Raji (cell line): ENCODE data around the gene PFKFB4.

Experiments
- POLR2A ChIP-seq: IDR thresholded peaks from 2 replicates; pipeline ENCODE4 v1.6.1; 2011; ENCODE audit warnings: low read depth, low read length, control low read depth; ENCODE audit not compliant: insufficient read depth

Gene PFKFB4

GRCh38 chr3:48504051-48504946 lies 52.3 kb downstream of the PFKFB4 start, which contains the start of gene SHISA5:
Gene SHISA5 (minus strand): TSS chr3:48504174. CDS start chr3:48504094, 80 bp downstream.
- TF ChIP-seq POLR2A: no peak

DNA sequence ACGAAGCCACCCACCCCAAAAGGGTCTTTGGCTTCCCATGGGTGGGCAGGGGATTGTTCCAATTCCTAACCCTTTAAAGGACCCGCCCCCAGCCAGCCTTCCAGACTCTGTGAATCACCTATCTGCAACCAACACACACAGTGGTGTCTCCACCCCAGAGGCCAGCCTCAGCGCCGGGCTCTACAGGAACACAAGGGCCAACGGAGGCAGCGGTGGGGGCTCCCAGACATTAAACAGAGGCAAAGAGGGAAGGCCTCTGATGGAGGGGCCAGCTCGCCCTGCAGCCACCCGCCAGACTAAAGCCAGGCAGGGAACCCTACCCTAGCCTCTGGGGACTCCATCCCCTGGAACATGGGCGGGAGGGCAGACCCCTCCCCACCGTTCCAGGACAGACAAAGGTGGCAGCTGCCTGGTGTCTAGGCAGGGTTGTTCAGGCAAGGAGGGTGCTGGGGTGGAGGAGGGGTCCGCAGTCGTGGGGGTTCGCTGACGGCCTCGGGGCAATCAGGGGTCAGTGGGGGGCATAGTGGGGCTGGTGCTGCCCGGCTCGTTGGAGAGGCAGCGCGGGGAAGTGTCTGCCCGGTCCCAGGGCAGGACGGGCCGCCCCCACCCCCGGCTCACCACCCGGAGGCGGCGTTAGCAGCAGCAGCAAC lies 53.1 kb downstream of the PFKFB4 start:
- TF ChIP-seq POLR2A: no peak

DNA sequence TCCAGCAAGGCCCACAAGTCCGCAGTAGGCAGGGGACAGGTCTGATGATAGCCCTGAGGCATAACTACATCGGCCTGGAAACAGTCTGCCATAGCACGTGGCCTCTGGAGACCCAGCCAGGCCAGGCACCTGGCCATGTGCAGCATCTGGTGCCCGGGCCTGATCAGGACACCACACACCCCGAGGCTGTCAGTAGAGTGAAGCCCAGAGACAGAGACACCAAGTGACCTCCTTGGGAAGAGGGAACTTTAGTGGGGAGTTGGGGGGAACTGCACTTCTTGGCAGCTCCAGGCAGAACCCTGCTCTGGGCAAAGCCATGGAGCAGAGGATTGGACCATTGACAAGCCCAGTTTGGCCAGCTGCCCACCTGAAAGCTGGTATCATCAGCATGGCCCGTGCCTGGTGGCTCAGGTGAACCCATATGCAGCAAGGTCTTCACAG lies 53.9 kb downstream of the PFKFB4 start:
- no peak for TF ChIP-seq POLR2A

GRCh38 chr3:48502121-48502520 lies 54.5 kb downstream of the PFKFB4 start:
- TF ChIP-seq POLR2A: no peak

DNA sequence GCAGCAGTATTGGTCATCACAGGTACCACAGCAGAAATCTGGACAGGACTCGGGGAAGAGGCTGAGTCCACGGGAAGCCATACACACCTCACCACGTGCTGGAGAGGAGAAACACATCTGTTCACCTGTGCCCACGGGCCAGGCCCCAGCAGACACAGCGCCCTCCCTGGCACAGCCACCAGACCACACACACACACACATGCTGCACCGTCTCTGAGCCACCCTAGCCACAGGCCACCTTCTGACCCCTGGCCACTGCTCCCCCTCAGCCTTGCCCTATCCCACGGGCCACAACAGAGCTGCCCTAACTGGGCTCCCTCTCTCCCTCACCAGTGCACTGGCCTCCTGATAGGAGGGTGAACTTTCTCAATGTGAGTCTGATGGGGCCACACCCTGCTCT lies 55.4 kb downstream of the PFKFB4 start:
- no peak for TF ChIP-seq POLR2A

DNA sequence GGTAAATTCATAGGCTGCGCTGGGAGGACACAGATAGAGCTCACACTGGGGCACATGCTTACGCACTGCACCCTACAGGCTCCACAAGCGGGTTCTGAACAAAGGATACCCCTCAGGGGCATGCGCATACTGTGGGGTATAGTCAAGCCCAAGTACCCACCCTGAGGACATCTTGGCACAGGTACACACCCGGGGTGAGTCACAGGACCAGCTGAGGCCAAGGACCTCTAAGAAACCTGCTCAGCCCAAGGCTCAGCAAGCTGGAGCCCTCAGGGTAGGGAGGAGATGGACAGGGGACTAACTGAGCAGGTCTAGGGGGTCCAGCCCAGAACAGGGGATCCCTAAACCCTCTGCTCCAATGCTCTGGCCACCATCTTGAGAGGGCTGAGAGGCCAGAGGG lies 55.9 kb downstream of the PFKFB4 start:
- TF ChIP-seq POLR2A: no peak

- TF ChIP-seq POLR2A: no peak
Measured at GRCh38 chr3:48493203-48493501, 63.5 kb downstream of the PFKFB4 start.

GRCh38 chr3:48492461-48493202 lies 64.0 kb downstream of the PFKFB4 start:
- TF ChIP-seq POLR2A: no peak

DNA sequence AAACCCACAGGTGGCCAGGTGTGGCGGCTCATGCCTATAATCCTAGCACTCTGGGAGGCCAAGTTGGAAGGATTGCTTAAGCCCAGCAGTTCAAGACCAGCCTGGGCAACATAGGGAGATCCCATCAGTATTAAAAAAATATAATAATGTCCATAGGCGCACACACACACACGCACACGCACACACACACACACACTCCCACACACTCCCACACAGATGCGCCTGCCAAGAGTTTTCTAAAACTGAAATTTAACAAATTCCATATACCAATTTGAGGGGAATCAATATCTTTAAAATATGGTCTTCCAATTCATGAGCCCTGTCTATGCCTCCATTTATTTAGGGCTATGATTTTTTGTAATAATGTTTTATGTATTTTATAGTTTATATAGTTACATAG lies 69.7 kb downstream of the PFKFB4 start:
- TF ChIP-seq POLR2A: no peak

DNA sequence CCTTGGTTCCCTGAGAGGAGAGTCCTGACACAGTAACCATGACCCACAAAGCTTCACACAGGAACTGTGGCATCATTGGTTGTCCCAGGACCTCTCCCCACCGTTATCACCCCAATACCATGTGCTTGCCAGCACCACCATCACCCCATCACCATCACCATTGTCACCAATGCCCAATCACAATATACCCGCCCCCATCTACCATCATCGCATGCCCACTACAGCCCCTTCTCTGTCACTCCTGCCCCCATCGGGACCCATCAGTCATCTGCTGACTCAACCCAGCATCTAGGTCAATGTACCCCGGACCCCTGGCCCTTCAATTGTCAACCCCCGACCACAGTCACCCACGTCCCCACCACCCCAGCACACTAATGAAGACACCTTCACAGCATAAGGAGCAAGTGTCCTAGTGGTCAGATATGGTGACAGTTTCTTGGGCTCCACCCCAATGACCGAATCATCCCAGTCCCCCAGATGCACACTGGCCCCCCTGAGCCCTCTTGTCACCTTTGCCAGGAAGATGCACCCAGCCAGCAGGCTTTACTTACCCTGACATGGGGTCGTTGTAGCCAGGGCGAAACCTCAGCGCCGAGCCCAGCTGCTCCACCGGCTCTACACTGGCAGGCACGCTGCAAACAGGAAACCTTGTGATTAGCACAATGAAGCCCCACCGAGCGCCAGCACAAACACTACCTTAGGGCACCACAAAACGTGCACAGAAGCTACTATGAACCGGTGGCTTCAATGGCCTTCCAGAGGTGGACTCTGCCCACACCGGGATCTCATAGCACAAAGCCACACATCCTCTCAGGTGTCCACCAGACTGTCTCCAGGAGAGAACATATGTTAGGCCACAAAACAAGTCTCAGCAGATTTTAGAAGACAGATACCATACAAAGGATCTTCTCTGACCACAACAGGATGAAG lies 77.7 kb downstream of the PFKFB4 start:
- no peak for TF ChIP-seq POLR2A

DNA sequence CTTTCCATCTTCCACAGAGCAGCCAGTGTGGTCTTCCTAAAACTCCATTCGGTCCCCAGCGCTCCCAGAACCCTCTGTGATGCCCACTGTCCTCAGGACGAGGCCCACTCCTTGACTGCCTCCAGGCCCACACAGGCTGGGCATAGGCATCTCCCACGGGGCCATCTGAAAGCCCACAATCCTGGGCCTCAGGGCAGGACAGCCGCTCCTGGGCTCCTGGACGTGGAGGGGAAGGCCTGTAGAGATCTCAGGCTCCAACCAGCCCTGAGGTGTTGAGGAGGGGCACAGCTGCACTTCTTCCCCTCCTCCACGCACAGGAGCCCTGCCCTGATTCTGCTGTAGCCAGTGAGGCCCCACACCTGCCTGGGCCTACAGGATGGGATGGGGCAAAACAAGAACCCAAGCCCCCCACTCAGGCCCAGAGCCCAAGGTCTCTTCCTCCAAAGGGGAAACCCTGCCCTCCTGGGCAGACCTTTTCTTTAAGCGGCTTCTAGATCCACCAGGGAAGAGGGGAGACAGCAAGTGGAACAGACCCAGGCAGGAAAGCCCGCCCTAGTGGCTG lies 78.6 kb downstream of the PFKFB4 start:
- TF ChIP-seq POLR2A: no peak

GRCh38 chr3:48476426-48477053 lies 80.1 kb downstream of the PFKFB4 start:
- no peak for TF ChIP-seq POLR2A

- TF ChIP-seq POLR2A: no peak
Measured at GRCh38 chr3:48475188-48475587, 81.4 kb downstream of the PFKFB4 start.

DNA sequence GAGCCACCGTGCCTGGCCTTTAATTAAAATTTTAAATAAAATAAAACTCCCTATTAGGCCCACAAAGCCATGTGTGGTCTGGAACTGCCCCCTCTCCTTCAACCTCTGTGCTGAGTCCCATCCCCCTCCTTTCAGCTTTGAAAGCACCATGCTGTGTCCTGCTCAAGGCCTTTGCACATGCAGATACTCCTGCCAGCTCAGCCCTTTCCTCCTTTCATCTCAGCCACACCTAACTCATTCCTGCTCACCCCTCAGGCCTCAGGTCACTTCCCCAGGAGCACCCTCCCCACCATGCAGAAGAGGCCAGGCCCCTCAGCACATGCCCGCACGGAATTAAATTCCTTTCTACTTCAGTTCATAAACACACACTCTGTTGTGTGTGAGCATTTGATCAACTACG lies 82.0 kb downstream of the PFKFB4 start:
- no peak for TF ChIP-seq POLR2A

DNA sequence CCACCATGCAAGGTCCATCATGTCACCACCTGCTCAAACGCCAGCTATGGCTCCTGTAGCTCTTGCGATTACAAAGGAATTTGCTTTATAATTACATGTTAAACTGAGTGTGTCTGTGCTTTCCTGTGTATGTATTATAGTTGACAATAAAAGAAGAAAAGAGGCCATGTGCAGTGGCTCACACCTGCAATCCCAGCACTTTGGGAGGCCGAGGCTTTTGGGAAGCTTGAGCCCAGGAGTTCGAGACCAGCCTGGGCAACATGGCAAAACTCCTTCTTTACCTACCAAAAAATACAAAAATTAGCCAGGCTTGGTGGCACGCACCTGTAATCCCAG lies 83.0 kb downstream of the PFKFB4 start:
- no peak for TF ChIP-seq POLR2A
